ENCODE data around the gene ZNF654. TPM values are rescaled to one million over a fixed set of nuclear protein-coding genes. Genes with fewer than 3 reads are reported as not detected.

ZNF654 gene
- polyA plus RNA-seq, 1 of the 3 experiments (the other 2 are of a cell fraction), result 1.6 TPM

GRCh38 chr3:88150371-88150770, 91.3 kb downstream of the ZNF654 start:
- WGBS (ENCODE audit: low lambda C conversion rate), result 2% methylated on average over 8 of the region's 8 CpGs
- Histone ChIP-seq H3K27me3 (ENCODE audit: insufficient read depth) (no peaks in the 10 kb centered on the region), H3K9me2 (no peaks in the 10 kb centered on the region), H3K4me1 (ENCODE audit: control insufficient read depth in 1 of 2, insufficient read depth in 2 of 2, low read depth in 1 of 2, low read length in 1 of 2) (peaks cover 4 to 14% of the 10 kb centered on the region in 2 experiments; a peak in 3 of 4 replicates), H3K9ac (peak overlapping the region; percentile 99), H3K79me2 (ENCODE audit: insufficient read depth) (peaks cover 90% of the 10 kb centered on the region), H2AFZ (ENCODE audit: low read depth) (peak overlapping the region; percentile 98), H3K4me3 (ENCODE audit: low read depth in 2 of 2, low read length in 1 of 2) (peak overlapping the region; percentile 98 to 100), H3F3A (replicated peaks; ENCODE audit: insufficient read depth) (peaks cover 6% of the 10 kb centered on the region), H3K9me3 (no peaks in the 10 kb centered on the region), H3K4me2 (peak overlapping the region; percentile 82), H3K36me3 (replicated peaks in 1 of 2; ENCODE audit: control insufficient read depth in 1 of 2, insufficient read depth in 2 of 2, low read length in 1 of 2) (peaks cover 18 to 21% of the 10 kb centered on the region in 2 experiments), H3K27ac (ENCODE audit: low read depth in 2 of 2, low read length in 1 of 2) (peak overlapping the region; percentile 88 to 97), H4K20me1 (ENCODE audit: insufficient read depth) (no peaks in the 10 kb centered on the region; the same call in 1 of the 2 replicates)
- ChIA-PET CTCF (interaction anchor here (1.0 to 1.5 kb wide), 2 partner anchors 12 to 37 kb away, joined by 3 read pairs; no protein-coding TSS in a partner anchor), POLR2A (interaction anchor here (1.5 to 1.8 kb wide), 2 partner anchors 21 to 92 kb away, joined by 6 to 17 read pairs; partner anchors contain the start of genes CGGBP1 and ZNF654)
- peak; percentile 9 for DNase-seq
- TF ChIP-seq NFIC (IDR thresholded peaks at IDR 0.05; ENCODE audit: borderline replicate concordance) (0 out of 2 replicates have a peak, but pooled peaks have one; percentile 1), POLR2AphosphoS5 (IDR thresholded peaks at IDR 0.05; ENCODE audit: low read depth, low read length) (no peak), IRF3 (IDR thresholded peaks at IDR 0.05; ENCODE audit: low read depth, low read length) (no peak)

- peak overlapping the region; percentile 88 to 97; a peak in 2 of 4 replicates for H3K27ac ChIP-seq (ENCODE audit: low read depth in 2 of 2, low read length in 1 of 2)
- CTCF ChIA-PET, result interaction anchor here (1.5 kb wide), 1 partner anchor 37 kb away, joined by 3 read pairs; no protein-coding TSS in a partner anchor
Observed at GRCh38 chr3:88150806-88151205, 91.8 kb downstream of the ZNF654 start.

More at GRCh38 chr3:88150806-88151205, 91.8 kb downstream of the ZNF654 start:
- Histone ChIP-seq H3K36me3 (replicated peaks in 1 of 2; ENCODE audit: control insufficient read depth in 1 of 2, insufficient read depth in 2 of 2, low read length in 1 of 2) (peaks cover 22 to 24% of the 10 kb centered on the region in 2 experiments), H3K4me3 (ENCODE audit: low read depth in 2 of 2, low read length in 1 of 2) (peak overlapping the region; percentile 98 to 100), H3K4me1 (ENCODE audit: control insufficient read depth in 1 of 2, insufficient read depth in 2 of 2, low read depth in 1 of 2, low read length in 1 of 2) (peaks cover 4 to 14% of the 10 kb centered on the region in 2 experiments; a peak in 3 of 4 replicates), H3K27me3 (ENCODE audit: insufficient read depth) (no peaks in the 10 kb centered on the region), H3F3A (replicated peaks; ENCODE audit: insufficient read depth) (peaks cover 6% of the 10 kb centered on the region), H3K9me2 (no peaks in the 10 kb centered on the region), H4K20me1 (ENCODE audit: insufficient read depth) (no peaks in the 10 kb centered on the region; the same call in 1 of the 2 replicates), H3K9me3 (no peaks in the 10 kb centered on the region), H3K79me2 (ENCODE audit: insufficient read depth) (peaks cover 91% of the 10 kb centered on the region), H3K9ac (peak overlapping the region; percentile 99), H2AFZ (ENCODE audit: low read depth) (peak overlapping the region; percentile 98; the same call in 1 of the 2 replicates), H3K4me2 (peak overlapping the region; percentile 82)
- 3% methylated on average over 6 of the region's 6 CpGs for WGBS (ENCODE audit: low lambda C conversion rate)
- no peak for DNase-seq
- POLR2A ChIA-PET, result no interaction called here
- no peak for TF ChIP-seq TAF1 (IDR thresholded peaks at IDR 0.05; ENCODE audit: borderline replicate concordance, low read depth, low read length)
- no peak for TF ChIP-seq FOXJ3 (CRISPR knock-in tag; IDR thresholded peaks at IDR 0.05)
- TF ChIP-seq TEAD4 (IDR thresholded peaks at IDR 0.05; ENCODE audit: borderline replicate concordance, insufficient read depth), result no peak
- TF ChIP-seq PBX3 (IDR thresholded peaks at IDR 0.05), result no peak
- no peak for TF ChIP-seq USF1 (IDR thresholded peaks at IDR 0.05; ENCODE audit: borderline replicate concordance, low read depth)
- no peak for TF ChIP-seq SIN3A (IDR thresholded peaks at IDR 0.05; ENCODE audit: borderline replicate concordance, low read depth, low read length)
- no peak for TF ChIP-seq ZBTB33 (IDR thresholded peaks at IDR 0.05; ENCODE audit: borderline replicate concordance, low read depth)
- no peak for TF ChIP-seq RAD21 (IDR thresholded peaks at IDR 0.05; ENCODE audit: low read length)
- no peak for TF ChIP-seq CHD2 (IDR thresholded peaks at IDR 0.05; ENCODE audit: low read length, partially characterized antibody)

Measured in SK-N-SH (cell line).